Measurements from ENCODE around the gene ETFA.

The ETFA gene

GRCh38 chr15:76311100-76311953 is at the start of gene ETFA (continued):
- TF ChIP-seq ZNF37A (tag by site-specific recombination; IDR thresholded peaks at IDR 0.05) (no peak), ZNF26 (tag by site-specific recombination; IDR thresholded peaks at IDR 0.05) (no peak), EGR2 (tag by site-specific recombination; IDR thresholded peaks at IDR 0.05; ENCODE audit: low read depth) (no peak), HIC1 (tag by site-specific recombination; IDR thresholded peaks at IDR 0.05) (peak; percentile 82), PRDM6 (tag by site-specific recombination; IDR thresholded peaks at IDR 0.05) (no peak), ZNF473 (tag by site-specific recombination; IDR thresholded peaks at IDR 0.05) (no peak), ZNF555 (tag by site-specific recombination; conservative IDR thresholded peaks at IDR 0.05) (no peak), ZNF280C (tag by site-specific recombination; IDR thresholded peaks at IDR 0.05) (no peak), ZNF211 (tag by site-specific recombination; IDR thresholded peaks at IDR 0.05; ENCODE audit: low read depth) (no peak), ZNF654 (tag by site-specific recombination; IDR thresholded peaks at IDR 0.05; ENCODE audit: low read depth) (no peak), RBAK (tag by site-specific recombination; IDR thresholded peaks at IDR 0.05) (no peak), BCL11B (tag by site-specific recombination; IDR thresholded peaks at IDR 0.05; ENCODE audit: low read depth) (peak; percentile 52), ZNF174 (tag by site-specific recombination; IDR thresholded peaks at IDR 0.05) (no peak), GLIS2 (tag by site-specific recombination; IDR thresholded peaks at IDR 0.05) (no peak; the same call in 1 of the 2 replicates), ZNF10 (tag by site-specific recombination; IDR thresholded peaks at IDR 0.05) (no peak), ZNF112 (tag by site-specific recombination; IDR thresholded peaks at IDR 0.05) (no peak), ZNF121 (tag by site-specific recombination; IDR thresholded peaks at IDR 0.05) (0 out of 2 replicates have a peak, but pooled peaks have one; percentile 8), ZNF645 (tag by site-specific recombination; IDR thresholded peaks at IDR 0.05) (no peak), ZNF585B (tag by site-specific recombination; IDR thresholded peaks at IDR 0.05) (no peak), ZNF404 (tag by site-specific recombination; IDR thresholded peaks at IDR 0.05) (no peak), ZNF341 (tag by site-specific recombination; IDR thresholded peaks at IDR 0.05; ENCODE audit: low read depth) (peak; percentile 45), PBX3 (CRISPR knock-in tag; IDR thresholded peaks at IDR 0.05) (peak; percentile 96), ZNF19 (tag by site-specific recombination; IDR thresholded peaks at IDR 0.05; ENCODE audit: low read depth) (no peak), PRDM10 (tag by site-specific recombination; IDR thresholded peaks at IDR 0.05) (peak; percentile 57), ZNF138 (tag by site-specific recombination; IDR thresholded peaks at IDR 0.05; ENCODE audit: borderline replicate concordance) (no peak)

All from HEK293 (cell line).